ENCODE data around the gene PRDM16.

Gene PRDM16

DNA sequence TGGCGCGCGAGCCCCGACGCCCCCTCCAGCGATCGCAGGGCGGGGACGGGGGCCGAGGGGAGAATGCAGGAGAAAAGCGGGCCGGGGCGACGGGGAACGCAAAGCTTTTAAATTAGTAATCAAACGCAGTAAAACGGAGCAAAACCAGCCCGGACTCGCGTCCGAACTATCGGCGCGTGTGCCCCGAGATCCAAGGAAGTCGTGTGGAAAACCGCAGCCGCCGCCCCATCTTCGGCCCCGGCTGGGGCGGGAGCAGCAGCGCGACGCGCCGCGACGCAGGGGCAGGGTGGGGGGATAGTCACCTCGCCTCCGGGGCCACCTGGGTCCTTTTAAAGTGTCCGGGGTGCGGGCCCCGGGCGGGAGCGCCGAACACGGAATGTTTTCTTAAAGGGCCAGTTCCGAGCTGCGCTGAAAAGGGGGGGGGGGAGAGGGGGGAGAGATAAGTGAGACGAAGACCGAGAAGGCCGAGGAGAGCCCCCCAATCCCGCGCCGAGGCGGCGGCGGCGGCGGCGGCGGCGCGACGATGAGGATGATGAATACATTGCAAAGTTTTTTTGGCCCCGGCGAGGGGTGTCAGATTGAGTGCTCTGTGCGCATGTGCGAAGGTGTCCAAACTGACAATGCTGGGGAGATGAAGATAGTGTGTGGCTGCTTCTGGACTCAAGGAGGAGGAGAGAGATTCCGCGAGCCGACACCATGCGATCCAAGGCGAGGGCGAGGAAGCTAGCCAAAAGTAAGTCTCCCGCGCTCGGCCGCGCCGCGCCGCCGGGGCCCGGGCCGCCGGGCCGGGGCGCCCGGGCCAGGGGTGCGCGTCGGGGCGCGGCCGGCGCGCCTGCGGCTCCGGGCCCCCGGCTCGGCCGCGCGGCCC is at the start of gene PRDM16:
Gene PRDM16, plus strand, starts transcription at position 640 of the 868 bp plus-strand sequence. Its CDS starts 57 bp downstream, at position 697.
- TF ChIP-seq CSDC2 (CRISPR knock-in tag; IDR thresholded peaks at IDR 0.05) = no peak
- ATAC-seq = no peak

DNA sequence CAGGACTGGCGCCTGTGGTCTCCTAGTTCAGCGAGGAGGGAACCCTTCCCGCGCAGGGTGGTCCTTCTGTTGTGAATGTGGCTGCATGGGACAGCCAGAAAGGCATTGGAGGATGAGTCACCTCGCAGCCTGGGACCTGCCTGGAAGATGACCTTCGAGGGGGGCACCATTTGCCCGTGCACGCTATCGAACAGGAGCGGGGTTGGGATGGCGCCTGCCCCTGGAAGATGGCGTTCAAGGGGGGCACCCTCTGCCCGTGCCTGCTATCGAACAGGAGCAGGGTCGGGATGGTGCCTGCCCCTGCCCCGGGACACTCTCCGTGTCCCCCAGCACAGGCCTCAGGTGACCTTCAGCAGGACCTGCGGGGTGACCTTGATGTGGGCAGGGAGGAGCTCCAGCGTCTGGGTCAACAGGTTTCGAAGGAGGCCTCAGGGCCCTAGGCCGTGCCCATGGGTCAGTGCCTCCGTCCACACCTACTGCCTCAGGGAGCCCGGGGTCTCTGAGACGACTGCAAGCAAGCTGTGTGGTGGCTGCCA is 49.4 kb upstream of the PRDM16 start:
- no peak for TF ChIP-seq ISL1 (CRISPR knock-in tag; IDR thresholded peaks at IDR 0.05)
- ATAC-seq = no peak

DNA sequence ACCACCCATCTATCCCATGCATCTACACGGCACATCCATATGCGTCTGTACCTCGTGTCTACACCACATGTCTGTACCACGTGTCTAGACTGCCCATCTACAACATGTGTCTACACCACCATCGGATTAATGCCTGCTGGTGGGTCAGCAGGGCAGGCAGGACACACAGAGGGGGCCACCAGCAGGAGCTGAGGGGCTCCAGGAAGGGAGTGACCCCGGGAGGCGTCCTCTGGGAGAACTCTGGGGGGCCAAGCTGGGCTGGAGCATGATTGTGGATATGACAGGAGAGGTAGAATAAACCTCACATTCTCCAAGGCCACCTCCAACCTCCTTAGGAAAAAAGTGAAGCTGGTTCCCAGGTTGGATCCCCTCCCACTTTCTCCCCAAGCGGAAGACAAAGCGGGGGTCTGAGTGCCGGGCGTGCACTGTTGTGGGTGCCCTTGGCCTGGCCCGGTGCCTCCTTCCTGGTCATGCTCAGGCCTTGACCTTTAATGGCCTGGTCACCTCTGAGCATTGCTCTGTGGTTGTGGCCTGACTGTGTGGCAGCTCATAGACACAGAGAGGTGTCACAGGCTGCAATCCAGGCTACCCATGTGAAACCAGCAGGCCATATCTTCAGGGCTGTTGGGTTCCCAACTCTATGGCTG is 48.6 kb upstream of the PRDM16 start:
- no peak for ATAC-seq
- no peak for TF ChIP-seq GLIS3 (CRISPR knock-in tag; IDR thresholded peaks at IDR 0.05)
- TF ChIP-seq ZFP30 (CRISPR knock-in tag; IDR thresholded peaks at IDR 0.05) = no peak
- TF ChIP-seq, protein P1, sequence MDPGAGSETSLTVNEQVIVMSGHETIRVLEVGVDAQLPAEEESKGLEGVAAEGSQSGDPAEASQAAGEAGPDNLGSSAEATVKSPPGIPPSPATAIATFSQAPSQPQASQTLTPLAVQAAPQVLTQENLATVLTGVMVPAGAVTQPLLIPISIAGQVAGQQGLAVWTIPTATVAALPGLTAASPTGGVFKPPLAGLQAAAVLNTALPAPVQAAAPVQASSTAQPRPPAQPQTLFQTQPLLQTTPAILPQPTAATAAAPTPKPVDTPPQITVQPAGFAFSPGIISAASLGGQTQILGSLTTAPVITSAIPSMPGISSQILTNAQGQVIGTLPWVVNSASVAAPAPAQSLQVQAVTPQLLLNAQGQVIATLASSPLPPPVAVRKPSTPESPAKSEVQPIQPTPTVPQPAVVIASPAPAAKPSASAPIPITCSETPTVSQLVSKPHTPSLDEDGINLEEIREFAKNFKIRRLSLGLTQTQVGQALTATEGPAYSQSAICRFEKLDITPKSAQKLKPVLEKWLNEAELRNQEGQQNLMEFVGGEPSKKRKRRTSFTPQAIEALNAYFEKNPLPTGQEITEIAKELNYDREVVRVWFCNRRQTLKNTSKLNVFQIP (CRISPR knock-in tag; IDR thresholded peaks at IDR 0.05; ENCODE audit: borderline replicate concordance, low read depth) = no peak
- no peak for TF ChIP-seq TOX (CRISPR knock-in tag; IDR thresholded peaks at IDR 0.05; ENCODE audit: borderline replicate concordance)
- TF ChIP-seq RARB (CRISPR knock-in tag; IDR thresholded peaks at IDR 0.05) = no peak
- TF ChIP-seq ESRRG (CRISPR knock-in tag; IDR thresholded peaks at IDR 0.05) = no peak
- TF ChIP-seq BACH2 (CRISPR knock-in tag; IDR thresholded peaks at IDR 0.05; ENCODE audit: borderline replicate concordance) = no peak
- TF ChIP-seq ZNF8 (CRISPR knock-in tag; IDR thresholded peaks at IDR 0.05) = no peak
- no peak for TF ChIP-seq ZFP3 (CRISPR knock-in tag; IDR thresholded peaks at IDR 0.05)
- TF ChIP-seq ZNF70 (CRISPR knock-in tag; IDR thresholded peaks at IDR 0.05) = no peak
- no peak for TF ChIP-seq ZNF565 (CRISPR knock-in tag; conservative IDR thresholded peaks at IDR 0.05; ENCODE audit: low read depth)
- TF ChIP-seq ZC3H10 (CRISPR knock-in tag; IDR thresholded peaks at IDR 0.05) = no peak

DNA sequence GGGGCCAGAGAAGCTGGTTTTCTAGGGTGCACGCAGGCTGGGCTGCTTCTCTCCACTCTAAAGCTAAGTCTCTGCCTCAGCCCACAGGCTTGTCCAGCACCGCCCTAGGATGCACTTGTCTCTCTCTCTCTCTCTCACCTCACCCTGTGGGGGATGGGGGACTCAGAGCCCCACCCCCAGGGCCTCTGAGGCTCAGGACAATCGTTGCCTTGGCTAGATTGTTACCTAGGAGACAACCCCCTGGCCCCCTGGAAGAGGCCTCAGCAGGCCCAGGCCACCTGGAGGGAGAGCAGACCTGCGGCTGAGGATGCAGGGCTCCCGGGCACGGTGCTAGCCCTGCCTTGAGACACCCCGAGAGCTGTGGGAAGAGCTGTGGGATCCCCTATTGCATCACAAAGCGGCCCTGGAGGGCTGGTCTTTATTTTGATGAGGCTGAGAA is 47.8 kb upstream of the PRDM16 start, which contains the start of gene ACTRT2:
Gene ACTRT2, plus strand, starts transcription at position 235 of the 439 bp plus-strand sequence. CDS start 220 bp downstream, outside the sequence.
- no peak for ATAC-seq
- TF ChIP-seq SNAI2 (CRISPR knock-in tag; IDR thresholded peaks at IDR 0.05) = no peak
- no peak for TF ChIP-seq ZFP30 (CRISPR knock-in tag; IDR thresholded peaks at IDR 0.05)
- TF ChIP-seq, protein P2, sequence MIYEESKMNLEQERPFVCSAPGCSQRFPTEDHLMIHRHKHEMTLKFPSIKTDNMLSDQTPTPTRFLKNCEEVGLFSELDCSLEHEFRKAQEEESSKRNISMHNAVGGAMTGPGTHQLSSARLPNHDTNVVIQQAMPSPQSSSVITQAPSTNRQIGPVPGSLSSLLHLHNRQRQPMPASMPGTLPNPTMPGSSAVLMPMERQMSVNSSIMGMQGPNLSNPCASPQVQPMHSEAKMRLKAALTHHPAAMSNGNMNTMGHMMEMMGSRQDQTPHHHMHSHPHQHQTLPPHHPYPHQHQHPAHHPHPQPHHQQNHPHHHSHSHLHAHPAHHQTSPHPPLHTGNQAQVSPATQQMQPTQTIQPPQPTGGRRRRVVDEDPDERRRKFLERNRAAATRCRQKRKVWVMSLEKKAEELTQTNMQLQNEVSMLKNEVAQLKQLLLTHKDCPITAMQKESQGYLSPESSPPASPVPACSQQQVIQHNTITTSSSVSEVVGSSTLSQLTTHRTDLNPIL (CRISPR knock-in tag; IDR thresholded peaks at IDR 0.05; ENCODE audit: low read depth) = no peak
- TF ChIP-seq ZNF8 (CRISPR knock-in tag; IDR thresholded peaks at IDR 0.05) = no peak
- TF ChIP-seq ZC3H10 (CRISPR knock-in tag; IDR thresholded peaks at IDR 0.05) = no peak
- TF ChIP-seq, protein P3, sequence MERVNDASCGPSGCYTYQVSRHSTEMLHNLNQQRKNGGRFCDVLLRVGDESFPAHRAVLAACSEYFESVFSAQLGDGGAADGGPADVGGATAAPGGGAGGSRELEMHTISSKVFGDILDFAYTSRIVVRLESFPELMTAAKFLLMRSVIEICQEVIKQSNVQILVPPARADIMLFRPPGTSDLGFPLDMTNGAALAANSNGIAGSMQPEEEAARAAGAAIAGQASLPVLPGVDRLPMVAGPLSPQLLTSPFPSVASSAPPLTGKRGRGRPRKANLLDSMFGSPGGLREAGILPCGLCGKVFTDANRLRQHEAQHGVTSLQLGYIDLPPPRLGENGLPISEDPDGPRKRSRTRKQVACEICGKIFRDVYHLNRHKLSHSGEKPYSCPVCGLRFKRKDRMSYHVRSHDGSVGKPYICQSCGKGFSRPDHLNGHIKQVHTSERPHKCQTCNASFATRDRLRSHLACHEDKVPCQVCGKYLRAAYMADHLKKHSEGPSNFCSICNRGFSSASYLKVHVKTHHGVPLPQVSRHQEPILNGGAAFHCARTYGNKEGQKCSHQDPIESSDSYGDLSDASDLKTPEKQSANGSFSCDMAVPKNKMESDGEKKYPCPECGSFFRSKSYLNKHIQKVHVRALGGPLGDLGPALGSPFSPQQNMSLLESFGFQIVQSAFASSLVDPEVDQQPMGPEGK (CRISPR knock-in tag; IDR thresholded peaks at IDR 0.05; ENCODE audit: borderline replicate concordance) = no peak
- no peak for TF ChIP-seq GLIS3 (CRISPR knock-in tag; IDR thresholded peaks at IDR 0.05)
- TF ChIP-seq ESRRG (CRISPR knock-in tag; IDR thresholded peaks at IDR 0.05) = no peak
- TF ChIP-seq ZFP3 (CRISPR knock-in tag; IDR thresholded peaks at IDR 0.05) = no peak

DNA sequence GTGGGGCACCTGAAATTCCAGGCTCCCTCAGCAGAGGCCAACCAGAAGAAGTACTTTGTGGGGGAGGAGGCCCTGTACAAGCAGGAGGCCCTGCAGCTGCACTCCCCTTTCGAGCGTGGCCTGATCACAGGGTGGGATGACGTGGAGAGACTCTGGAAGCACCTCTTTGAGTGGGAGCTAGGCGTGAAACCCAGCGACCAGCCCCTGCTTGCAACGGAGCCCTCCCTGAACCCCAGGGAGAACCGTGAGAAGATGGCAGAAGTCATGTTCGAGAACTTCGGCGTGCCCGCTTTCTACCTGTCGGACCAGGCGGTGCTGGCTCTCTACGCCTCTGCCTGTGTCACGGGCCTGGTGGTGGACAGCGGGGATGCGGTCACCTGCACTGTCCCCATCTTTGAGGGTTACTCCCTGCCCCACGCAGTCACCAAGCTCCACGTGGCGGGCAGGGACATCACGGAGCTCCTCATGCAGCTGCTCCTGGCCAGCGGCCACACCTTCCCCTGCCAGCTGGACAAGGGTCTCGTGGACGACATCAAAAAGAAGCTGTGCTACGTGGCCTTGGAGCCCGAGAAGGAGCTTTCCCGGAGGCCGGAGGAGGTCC is 47.1 kb upstream of the PRDM16 start:
- no peak for ATAC-seq
- no peak for TF ChIP-seq CSDC2 (CRISPR knock-in tag; IDR thresholded peaks at IDR 0.05)
- TF ChIP-seq, protein P4, sequence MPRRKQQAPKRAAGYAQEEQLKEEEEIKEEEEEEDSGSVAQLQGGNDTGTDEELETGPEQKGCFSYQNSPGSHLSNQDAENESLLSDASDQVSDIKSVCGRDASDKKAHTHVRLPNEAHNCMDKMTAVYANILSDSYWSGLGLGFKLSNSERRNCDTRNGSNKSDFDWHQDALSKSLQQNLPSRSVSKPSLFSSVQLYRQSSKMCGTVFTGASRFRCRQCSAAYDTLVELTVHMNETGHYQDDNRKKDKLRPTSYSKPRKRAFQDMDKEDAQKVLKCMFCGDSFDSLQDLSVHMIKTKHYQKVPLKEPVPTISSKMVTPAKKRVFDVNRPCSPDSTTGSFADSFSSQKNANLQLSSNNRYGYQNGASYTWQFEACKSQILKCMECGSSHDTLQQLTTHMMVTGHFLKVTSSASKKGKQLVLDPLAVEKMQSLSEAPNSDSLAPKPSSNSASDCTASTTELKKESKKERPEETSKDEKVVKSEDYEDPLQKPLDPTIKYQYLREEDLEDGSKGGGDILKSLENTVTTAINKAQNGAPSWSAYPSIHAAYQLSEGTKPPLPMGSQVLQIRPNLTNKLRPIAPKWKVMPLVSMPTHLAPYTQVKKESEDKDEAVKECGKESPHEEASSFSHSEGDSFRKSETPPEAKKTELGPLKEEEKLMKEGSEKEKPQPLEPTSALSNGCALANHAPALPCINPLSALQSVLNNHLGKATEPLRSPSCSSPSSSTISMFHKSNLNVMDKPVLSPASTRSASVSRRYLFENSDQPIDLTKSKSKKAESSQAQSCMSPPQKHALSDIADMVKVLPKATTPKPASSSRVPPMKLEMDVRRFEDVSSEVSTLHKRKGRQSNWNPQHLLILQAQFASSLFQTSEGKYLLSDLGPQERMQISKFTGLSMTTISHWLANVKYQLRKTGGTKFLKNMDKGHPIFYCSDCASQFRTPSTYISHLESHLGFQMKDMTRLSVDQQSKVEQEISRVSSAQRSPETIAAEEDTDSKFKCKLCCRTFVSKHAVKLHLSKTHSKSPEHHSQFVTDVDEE (CRISPR knock-in tag; IDR thresholded peaks at IDR 0.05) = no peak
- no peak for TF ChIP-seq GLIS3 (CRISPR knock-in tag; IDR thresholded peaks at IDR 0.05)
- TF ChIP-seq ZFP30 (CRISPR knock-in tag; IDR thresholded peaks at IDR 0.05) = no peak
- TF ChIP-seq BACH2 (CRISPR knock-in tag; IDR thresholded peaks at IDR 0.05; ENCODE audit: borderline replicate concordance) = no peak
- TF ChIP-seq, protein P2 (CRISPR knock-in tag; IDR thresholded peaks at IDR 0.05; ENCODE audit: low read depth) = no peak
- no peak for TF ChIP-seq PPARA (CRISPR knock-in tag; IDR thresholded peaks at IDR 0.05; ENCODE audit: borderline replicate concordance)
- no peak for TF ChIP-seq ZNF70 (CRISPR knock-in tag; IDR thresholded peaks at IDR 0.05)
- TF ChIP-seq, protein P1 (CRISPR knock-in tag; IDR thresholded peaks at IDR 0.05; ENCODE audit: borderline replicate concordance, low read depth) = no peak
- no peak for TF ChIP-seq ESRRG (CRISPR knock-in tag; IDR thresholded peaks at IDR 0.05)
- TF ChIP-seq ZNF565 (CRISPR knock-in tag; conservative IDR thresholded peaks at IDR 0.05; ENCODE audit: low read depth) = no peak
